Rectal smooth muscle tissue (tissue), 1 donor: Measurements from ENCODE around the gene GOLT1A.

Source experiments
- H3K27ac ChIP-seq: one replicate; pipeline ENCODE4 v1.7.0; 2013; ENCODE audit warnings: low read depth, low read length, inconsistent platforms
- H3K27me3 ChIP-seq: one replicate; pipeline ENCODE4 v1.7.0; 2013; ENCODE audit warnings: low read length; ENCODE audit not compliant: control insufficient read depth, insufficient read depth
- H3K36me3 ChIP-seq: one replicate; pipeline ENCODE4 v1.7.0; 2013; ENCODE audit warnings: low read length; ENCODE audit not compliant: control insufficient read depth, insufficient read depth
- H3K4me1 ChIP-seq: one replicate; pipeline ENCODE4 v1.7.0; 2013; ENCODE audit warnings: low read length; ENCODE audit not compliant: control insufficient read depth, insufficient read depth
- H3K4me3 ChIP-seq: one replicate; pipeline ENCODE4 v1.7.0; 2013; ENCODE audit warnings: low read length
- H3K9ac ChIP-seq: one replicate; pipeline ENCODE4 v1.7.0; 2013; ENCODE audit warnings: low read length

Gene GOLT1A

GRCh38 chr1:204153667-204154066, 60.1 kb downstream of the GOLT1A start:
- Histone ChIP-seq H3K9ac (no peak overlapping the region), H3K27ac (no peak overlapping the region), H3K36me3 (no peaks in the 10 kb centered on the region), H3K4me3 (no peak overlapping the region), H3K4me1 (no peaks in the 10 kb centered on the region), H3K27me3 (no peaks in the 10 kb centered on the region)

GRCh38 chr1:204152310-204153044, 61.3 kb downstream of the GOLT1A start:
- Histone ChIP-seq H3K36me3 (no peaks in the 10 kb centered on the region), H3K4me1 (no peaks in the 10 kb centered on the region), H3K4me3 (peak overlapping the region; percentile 32), H3K27me3 (no peaks in the 10 kb centered on the region), H3K9ac (no peak overlapping the region), H3K27ac (no peak overlapping the region)

DNA sequence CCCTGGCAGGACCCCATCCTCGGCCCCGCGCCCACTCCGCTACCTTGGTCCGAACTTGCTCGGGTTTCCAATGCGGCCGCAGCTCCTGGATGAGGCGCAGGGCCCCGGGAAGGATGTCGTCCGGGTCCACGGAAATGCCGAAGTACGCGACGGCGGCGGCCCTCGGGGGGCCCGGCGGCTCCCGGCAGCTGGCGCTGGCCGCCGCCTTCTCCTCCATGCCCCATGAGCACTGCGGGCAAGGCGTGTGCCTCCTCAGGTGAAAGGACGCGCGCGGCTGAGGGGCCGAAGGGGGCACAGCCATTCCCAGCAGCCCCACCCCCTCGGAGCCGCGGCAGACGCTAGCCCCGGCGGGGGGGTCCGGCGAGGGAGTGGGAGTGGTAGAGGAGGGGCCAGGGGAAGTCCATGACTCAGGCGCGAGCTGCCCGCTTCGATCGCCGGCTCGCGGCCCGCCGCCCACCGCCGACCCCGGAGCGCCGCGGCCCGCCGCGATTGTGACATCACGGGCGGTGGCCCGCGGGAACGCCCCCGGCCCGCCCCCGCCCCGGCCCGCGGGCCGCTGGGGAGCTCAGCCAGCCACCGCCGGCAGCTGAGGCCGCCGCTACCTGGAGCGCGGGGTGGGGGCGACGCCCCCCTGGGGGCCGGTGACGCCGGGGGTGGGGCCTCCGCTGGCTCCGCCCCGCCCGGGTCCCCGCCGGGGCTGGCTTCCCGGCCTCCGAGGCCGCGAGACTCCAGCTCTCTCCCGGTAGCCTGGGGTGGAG, 62.1 kb downstream of the GOLT1A start, which contains the start of gene ETNK2:
Gene ETNK2, minus strand, starts transcription at position 493 of the 758 bp plus-strand sequence. Its CDS starts 192 bp downstream, at position 301.
- Histone ChIP-seq H3K9ac (peak within 1 kb of the TSS; percentile 33), H3K36me3 (no peaks in the 10 kb centered on the region), H3K27me3 (no peaks in the 10 kb centered on the region), H3K4me3 (peak within 1 kb of the TSS; percentile 68), H3K27ac (no peak within 1 kb of the TSS), H3K4me1 (no peaks in the 10 kb centered on the region)

DNA sequence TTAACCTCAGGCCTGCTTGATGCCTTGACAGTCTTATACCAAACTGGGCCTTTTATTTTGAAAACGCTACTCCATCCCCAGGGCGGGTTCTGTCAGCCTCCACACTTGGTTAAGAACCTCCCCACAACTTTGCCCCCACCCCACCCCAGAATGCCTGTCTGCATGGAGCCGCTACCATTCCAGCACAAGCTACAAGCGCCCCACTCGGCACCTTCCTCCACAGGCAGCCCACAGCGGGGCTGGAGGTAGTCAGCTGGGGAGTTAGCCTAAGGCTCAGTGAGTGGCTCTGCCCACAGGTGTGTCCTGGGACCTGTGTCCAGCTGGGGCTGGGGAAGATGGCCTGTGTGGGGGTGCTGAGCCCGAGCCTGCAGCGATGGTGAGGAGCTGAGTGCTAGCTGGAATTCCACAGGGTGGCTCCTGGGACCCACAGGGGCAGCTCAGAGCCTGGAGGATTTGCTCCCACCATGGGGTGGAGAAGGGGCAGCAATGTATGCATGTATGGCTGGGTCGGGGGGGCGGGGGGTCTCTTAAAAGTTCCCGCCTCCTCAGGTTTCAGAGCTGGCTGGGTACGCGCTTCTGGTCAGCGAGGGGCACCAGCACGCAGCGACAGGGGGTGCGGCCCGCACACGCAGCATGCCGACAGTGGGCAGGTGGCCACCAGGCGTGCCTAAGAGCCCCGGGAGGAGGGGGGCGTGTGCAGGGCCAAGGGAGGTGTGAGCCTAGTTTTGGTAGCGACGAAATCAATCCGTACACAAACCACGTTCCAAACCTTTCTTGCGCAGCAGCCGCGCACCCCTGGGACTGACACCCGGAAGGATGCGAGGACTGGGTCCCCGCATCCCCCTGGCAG, 62.9 kb downstream of the GOLT1A start:
- no peaks in the 10 kb centered on the region for H3K36me3 ChIP-seq
- no peaks in the 10 kb centered on the region for H3K27me3 ChIP-seq
- H3K4me1 ChIP-seq: no peaks in the 10 kb centered on the region
- H3K9ac ChIP-seq: no peak overlapping the region
- H3K27ac ChIP-seq: no peak overlapping the region
- peak overlapping the region; percentile 68 for H3K4me3 ChIP-seq

DNA sequence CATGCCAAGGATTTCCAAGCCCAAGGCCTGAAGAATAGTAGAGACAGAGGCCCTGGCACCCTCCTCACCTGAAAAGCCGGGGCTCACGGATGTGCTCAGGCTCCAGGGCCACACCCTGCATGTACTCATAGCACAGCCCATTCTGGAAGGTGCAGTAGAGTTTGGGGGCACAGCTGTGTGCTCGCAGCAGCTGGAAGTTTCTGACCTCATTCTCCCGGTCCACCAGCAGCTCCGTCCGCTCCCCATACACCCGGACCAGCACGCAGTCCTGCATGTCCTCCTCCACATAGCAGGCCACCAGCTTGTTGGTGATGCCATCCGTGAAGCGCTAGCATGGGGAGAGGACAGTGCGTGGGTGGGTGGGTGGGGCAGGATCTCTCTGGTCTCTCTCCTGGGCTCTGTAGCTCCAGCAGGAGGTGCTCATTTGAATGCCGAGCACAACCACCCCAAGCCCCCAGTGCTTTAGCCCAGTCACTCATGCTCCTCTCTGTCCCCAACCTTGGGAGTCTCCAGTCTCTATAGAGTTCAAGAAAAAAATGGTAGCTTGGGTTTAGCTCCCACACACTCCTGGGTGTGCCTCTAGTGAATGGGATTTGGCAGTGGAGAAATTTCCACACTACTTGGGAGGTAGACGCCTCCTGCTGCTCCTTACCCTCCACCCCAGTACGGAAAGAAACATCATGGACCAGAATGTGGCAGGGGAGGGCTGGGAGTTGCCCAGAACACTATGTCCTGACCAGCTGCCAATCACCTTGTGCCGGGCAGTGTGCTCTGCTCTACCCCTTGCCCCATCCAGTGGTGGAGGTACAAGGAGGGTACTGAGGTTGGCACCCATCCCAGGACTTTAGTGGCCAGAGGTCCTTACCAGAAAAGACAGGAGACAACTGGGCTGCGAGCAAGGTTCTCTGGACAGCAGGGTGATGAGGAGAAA, 63.9 kb downstream of the GOLT1A start:
- Histone ChIP-seq H3K4me3 (no peak overlapping the region), H3K27me3 (no peaks in the 10 kb centered on the region), H3K4me1 (no peaks in the 10 kb centered on the region), H3K9ac (no peak overlapping the region), H3K27ac (no peak overlapping the region), H3K36me3 (no peaks in the 10 kb centered on the region)

- Histone ChIP-seq H3K9ac (no peak overlapping the region), H3K4me1 (no peaks in the 10 kb centered on the region), H3K27ac (no peak overlapping the region)
Measured at GRCh38 chr1:204149107-204149506, 64.7 kb downstream of the GOLT1A start.

More at GRCh38 chr1:204149107-204149506, 64.7 kb downstream of the GOLT1A start:
- H3K4me3 ChIP-seq: no peak overlapping the region
- H3K27me3 ChIP-seq: no peaks in the 10 kb centered on the region
- no peaks in the 10 kb centered on the region for H3K36me3 ChIP-seq
